NCI-H524 treated with DMSO at 0.1 percent for 48 hours (cell line): Measurements from ENCODE around the gene ASB10.
A peak's percentile ranks its signal among the peaks of the same experiment; 100 is the strongest.

ENCODE experiments used
- DNase-seq: peaks from one replicate; lab custom pipeline; 2025; lab: John Stamatoyannopoulos, UW

Gene ASB10, protein sequence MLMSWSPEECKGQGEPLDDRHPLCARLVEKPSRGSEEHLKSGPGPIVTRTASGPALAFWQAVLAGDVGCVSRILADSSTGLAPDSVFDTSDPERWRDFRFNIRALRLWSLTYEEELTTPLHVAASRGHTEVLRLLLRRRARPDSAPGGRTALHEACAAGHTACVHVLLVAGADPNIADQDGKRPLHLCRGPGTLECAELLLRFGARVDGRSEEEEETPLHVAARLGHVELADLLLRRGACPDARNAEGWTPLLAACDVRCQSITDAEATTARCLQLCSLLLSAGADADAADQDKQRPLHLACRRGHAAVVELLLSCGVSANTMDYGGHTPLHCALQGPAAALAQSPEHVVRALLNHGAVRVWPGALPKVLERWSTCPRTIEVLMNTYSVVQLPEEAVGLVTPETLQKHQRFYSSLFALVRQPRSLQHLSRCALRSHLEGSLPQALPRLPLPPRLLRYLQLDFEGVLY

DNA sequence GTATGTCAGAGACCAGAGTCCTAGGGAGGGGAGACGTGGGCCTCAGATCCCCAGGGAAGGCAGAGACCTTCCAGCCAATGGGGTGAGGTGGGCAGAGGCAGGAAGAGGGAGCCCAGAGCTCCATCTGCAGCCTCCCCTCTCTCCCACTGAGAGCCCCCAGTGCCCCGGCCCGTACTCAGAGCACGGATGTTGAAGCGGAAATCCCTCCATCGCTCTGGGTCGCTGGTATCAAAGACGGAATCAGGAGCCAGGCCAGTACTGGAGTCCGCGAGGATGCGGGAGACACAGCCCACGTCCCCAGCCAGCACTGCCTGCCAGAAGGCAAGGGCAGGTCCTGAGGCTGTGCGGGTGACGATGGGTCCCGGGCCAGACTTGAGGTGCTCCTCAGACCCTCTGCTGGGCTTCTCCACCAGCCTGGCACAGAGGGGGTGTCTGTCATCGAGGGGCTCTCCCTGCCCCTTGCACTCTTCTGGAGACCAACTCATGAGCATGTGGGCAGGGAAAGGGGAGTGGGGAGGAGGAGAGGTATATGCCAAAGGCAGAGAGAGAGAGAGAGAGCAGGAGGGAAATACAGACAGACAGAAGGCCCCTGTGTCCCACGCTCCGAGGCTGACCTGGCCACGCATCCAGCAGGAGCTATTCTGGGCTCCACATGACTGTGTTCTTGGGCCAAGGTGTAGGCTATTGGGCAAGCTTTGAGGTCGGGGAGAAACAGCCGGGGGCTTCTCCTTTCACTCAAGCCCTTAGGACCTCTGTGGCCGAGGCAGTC, at the start of gene ASB10:
TSS of gene ASB10 (minus strand) at position 611 of the 769 bp plus-strand sequence. CDS start at position 491, 120 bp downstream.
- no peak for DNase-seq

DNA sequence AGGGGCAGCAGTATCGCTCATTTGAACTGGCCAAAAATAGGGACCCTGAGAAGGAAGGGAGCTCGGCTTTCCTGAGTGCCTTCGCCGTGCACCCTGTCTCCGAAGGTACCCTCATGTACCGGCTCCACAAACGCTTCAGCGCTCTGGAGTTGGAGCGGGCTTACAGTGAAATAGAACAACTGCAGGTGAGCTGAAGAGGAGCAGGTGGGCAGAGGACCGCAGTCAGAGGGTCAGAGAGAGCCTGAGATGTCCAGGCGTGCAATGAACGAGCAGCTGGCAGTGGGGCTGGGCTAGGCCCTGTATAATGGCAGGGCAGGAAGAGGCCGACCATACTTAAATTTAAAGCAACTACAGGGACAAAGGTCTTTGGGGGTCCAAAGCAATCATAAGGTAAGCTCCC, 49.4 kb upstream of the ASB10 start:
- no peak for DNase-seq

DNA sequence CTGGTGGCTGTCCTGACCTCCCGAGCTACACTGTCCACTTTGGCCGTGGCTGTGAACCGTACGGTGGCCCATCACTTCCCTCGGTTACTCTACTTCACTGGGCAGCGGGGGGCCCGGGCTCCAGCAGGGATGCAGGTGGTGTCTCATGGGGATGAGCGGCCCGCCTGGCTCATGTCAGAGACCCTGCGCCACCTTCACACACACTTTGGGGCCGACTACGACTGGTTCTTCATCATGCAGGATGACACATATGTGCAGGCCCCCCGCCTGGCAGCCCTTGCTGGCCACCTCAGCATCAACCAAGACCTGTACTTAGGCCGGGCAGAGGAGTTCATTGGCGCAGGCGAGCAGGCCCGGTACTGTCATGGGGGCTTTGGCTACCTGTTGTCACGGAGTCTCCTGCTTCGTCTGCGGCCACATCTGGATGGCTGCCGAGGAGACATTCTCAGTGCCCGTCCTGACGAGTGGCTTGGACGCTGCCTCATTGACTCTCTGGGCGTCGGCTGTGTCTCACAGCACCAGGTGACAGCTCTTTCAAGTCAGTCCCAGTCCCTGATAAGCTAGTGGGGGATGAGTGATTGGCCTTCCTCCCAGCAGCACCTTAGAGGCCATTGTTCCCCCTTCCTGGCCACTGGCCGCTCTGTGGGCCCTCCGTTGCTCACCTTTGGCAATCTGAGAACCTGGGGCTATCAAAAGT, 48.2 kb upstream of the ASB10 start:
- no peak for DNase-seq

DNA sequence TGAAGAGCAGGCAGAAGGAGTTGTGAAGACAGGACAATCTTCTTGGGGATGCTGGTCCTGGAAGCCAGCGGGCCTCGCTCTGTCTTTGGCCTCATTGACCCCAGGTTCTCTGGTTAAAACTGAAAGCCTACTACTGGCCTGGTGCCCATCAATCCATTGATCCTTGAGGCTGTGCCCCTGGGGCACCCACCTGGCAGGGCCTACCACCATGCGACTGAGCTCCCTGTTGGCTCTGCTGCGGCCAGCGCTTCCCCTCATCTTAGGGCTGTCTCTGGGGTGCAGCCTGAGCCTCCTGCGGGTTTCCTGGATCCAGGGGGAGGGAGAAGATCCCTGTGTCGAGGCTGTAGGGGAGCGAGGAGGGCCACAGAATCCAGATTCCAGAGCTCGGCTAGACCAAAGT, 46.8 kb upstream of the ASB10 start:
- no peak for DNase-seq

DNA sequence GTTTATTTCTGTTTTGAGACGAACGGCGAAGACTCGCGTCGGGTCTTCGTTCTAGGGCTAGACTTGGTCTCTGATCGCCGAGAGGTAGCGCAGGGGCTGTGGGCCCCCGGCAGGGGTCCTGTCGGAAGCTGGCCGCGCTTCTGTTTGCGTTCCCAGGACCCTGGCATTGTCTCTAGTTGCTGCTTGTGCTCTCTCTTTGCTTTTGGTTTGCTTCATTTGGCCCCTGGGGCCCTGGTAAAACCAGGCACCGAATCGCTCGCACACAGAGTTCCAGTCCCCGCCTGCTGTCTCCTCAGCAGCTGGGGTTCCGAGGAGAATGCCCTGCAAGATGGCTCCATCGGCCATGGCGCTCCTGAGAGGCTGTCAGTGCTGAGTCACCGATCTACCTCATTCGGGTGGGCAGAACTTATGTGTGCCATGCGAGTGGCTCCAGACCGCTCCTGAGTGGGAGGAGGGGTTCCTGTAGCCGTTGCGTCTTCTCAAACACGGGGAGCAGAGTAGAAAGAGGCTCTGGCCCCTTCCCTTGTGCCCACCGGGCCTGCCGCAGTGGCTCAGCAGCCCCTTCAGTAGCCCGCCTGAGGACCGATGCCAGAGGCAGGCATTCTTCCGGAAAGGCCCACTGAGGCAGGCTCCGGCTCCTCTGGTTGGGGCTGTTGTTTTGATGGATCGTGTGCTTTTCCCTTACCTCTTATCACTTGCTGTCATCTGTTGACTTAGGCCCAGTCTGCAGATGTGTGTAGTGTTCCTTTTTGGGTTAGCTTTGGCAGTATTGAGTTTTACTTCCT, 46.1 kb upstream of the ASB10 start:
- no peak for DNase-seq

DNA sequence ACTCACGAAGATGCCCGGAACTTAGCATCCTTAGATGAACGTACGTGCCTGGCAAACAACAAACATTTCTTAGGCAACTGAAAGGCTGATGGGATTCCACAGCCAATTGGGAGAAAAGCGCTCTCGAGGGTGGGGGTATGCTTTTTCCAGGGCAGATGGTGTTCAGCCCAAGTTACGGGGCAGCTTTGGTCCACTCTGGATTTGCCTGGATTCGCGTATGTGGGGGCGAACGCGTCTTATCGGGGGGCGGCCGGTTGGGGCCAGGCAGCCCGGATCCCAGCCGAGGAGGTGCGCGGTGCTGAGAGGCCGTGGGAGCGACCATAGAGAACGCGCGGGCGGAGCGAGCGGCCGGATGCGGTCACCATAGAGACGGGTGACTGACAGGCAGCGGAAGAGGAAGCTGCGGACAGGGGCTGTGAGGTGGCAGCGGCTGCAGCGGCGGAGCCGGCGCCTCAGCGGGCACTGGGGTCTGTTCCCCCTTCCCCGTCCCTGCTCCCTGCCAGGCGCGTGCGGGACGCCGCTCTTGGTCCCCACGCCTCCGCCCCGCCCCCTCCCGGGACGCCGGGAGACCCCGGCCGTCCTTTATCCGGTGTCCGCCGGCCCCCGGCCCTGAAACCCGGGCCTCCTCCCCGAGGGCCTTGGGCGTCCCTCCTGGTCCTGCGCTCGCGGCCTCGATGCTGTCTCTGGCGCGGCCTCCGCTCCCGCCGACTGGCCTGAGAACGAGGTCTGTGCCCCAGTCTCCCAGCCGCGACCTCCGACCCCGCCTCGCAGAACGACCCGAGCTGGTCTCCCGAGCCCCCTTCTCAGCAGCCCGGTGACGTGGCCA, 45.3 kb upstream of the ASB10 start, which contains the start of gene CHPF2:
TSS of gene CHPF2 (plus strand) at position 393 of the 826 bp plus-strand sequence. CDS start 1,529 bp downstream, outside the sequence.
- peak; percentile 24 for DNase-seq

DNA sequence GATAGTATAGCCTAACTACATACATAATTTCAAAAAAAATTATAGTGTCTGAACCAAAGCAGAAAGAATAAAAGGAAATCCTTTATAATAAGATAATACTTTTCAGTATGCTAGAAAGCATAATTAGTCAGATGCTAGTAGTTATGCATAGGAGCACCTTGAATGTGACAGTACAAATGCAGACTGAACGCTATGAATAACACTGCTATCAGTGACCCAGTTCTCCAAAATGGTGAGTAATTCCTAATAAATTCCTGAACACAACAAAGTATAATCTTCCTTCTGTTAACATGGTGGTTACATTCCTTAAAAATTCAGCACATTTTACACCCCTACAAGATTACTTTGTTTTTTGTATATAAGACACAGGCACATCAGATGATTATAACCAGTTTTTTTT, 44.0 kb upstream of the ASB10 start:
- no peak for DNase-seq

DNA sequence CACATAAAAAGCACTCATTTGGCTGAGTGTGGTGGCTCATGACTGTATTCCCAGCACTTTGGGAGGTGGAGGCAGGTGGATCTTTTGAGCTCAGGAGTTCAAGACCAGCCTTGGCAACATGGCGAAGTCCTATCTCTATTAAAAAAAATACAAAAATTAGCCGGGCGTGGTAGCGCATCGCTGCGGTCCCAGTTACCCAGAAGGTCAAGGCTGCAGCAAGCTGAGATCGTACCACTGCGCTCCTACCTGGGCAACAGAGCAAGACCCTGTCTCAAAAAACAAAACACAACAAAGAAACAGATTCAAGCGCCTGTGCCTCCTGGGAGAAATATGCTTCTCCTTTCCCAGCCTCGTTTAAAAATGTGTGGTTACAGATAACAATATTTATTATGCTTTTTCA, 42.2 kb upstream of the ASB10 start:
- no peak for DNase-seq

DNA sequence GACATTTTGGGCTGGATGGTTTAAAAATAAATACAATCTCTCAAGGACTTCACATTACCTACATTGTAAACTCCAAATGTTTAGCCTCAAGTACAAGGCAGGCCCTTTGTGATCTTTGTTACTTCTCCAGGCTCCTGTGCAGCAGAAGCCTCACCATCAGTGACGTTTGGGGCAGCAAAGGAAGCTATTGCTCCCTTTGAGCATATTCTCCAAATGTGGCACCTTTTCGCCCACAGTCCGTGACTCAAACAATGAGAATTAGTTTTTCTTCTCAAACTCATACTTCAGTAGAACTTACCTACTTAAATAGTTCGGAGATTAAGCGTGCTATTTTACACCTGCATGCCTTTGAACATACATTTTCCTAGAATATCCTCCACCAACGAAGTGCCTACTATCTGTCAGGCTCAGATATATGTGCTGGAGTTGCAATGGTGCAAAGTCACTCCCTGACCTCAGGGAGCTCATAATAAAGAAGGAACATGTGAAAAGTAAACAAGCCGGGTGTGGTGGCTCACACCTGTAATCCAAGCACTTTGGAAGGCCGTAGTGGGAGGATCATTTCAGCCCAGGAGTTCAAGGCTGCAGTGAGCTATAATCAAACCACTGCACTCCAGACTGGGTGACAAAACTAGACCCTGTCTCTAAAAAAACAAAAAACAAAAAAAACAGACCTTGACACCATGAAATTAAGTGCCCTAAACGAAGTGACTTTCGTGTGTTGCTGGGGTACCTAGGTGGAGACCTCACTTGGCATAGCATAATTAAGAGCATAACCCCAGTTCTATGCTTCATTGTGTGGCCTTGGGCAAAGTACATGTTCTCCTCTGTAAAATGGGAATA, 41.2 kb upstream of the ASB10 start:
- DNase-seq: no peak

DNA sequence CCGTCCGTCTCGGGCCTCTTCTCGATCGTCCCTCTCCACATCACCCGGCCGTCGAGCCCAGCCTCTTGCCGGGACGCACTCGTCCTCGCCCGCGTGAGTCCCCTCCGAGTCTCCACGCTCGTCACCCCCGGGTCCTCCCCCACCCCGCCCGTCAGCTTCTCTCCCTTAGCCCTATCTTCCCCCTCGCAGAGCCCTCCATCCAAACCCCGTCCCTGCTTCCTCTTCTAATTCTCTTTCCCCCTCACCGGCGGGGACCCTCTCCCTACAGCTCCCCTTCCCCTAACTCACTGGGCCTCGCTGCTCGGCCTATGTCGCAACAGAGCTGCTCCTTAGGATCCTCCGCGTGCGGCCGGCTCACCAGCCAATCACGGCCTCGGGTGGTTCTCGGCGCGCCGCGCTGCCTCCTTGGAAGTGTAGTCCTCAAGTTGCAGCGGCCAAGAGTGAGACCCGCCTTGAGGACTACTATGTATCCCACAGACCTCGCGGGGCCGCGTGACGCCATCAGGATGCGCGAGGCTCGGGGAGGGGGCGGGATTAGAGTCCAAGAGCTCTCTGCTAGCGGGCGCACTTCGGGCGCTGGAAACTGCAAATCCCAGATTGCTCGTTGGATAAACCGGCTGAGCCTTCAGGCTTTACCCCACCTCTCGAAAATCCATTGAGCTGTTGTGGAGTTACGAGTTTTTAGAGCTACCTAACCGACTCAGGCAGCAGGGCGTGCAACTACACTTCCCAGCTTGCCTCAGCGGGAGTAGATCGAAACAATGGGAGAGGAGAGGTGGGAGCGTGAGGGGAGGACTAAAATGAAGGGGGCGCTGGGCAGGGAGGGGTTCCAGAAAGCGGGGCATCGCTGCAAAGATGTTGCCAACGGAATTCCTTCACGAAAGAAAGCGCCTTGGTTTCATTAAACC, 40.1 kb upstream of the ASB10 start, which contains the start of gene ABCF2:
TSS of gene ABCF2 (minus strand) at position 331 of the 908 bp plus-strand sequence. CDS start 747 bp downstream, outside the sequence.
- peak; percentile 89 for DNase-seq

DNA sequence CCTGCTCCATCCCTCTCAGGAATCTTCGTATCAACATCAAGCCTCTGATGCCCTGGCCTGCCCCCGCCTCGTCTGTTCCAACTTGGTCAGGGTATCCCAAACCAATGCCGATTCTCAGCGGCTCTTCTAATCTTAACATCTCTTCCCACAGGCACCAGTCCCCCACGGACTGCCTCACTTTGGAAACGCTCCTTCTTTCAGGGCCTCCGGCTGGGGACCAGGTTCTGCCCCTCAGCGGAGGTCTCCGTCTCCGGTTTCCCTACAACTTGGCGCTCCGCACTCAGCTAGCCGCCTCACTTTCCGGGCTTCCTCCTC, 39.5 kb upstream of the ASB10 start:
- no peak for DNase-seq

DNA sequence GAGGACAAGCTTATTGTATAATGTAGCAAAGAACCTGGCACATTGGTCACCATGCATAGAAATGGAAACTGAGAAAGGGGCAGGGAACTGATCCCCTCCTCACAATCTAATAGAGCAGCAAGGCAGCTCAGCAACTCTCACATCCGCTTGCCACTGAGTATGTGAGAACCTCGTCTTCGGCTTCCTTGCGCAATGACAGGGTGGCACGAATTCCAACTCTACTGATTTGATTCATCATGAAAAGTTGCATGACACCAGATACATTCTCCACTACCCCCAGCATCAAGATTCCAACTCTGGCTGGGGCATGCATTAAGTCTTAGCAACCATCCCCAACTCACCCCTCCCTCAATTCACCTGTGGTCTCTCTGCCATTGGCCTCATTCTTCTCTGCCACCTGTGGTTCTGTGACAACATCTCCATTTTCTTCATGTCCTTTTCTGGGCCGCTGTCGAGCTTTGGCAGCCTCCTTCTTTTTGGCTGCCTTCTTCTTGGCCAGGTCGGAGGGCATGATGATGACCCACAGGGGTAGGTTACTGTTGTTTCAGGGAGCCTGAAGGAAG, 39.0 kb upstream of the ASB10 start:
- DNase-seq: no peak

DNA sequence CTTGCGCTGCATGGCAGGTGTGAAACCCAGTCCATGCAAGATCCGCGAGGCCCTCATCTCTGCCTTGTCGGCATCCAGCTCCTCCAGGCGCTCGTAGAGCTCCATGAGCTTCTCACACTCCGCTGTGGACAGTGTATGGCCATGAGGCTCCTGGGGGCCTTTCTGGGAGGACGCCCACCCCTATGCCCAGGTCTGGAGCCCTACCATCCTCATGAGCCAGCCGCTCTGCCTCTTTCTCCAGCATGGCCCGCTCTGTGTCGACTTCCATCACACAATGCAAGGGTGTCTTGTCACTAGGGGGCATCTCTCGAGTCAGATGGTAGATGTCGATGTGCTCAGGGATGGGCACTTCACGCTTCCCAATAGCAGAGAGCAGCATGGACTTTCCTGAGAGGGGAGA, 36.7 kb upstream of the ASB10 start:
- DNase-seq: no peak

DNA sequence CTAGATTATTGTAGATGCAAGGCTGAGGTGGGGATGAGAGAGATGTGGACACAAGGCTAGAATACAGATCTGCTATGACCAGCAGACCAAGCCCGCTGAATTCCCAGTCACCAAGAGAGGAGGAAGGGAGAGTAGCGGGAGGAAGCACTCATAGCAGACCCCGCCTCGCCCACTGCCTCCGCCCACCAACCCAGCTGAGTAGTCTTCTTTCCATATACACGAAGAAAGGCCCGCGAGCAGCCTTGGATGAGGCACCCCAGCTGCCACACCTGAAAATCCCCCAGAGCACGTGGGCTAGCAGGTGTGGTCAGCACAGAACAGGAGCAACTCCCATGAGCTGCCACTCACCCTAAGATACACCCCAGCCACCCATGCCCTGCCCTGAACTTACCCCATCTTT, 31.1 kb upstream of the ASB10 start:
- no peak for DNase-seq

DNA sequence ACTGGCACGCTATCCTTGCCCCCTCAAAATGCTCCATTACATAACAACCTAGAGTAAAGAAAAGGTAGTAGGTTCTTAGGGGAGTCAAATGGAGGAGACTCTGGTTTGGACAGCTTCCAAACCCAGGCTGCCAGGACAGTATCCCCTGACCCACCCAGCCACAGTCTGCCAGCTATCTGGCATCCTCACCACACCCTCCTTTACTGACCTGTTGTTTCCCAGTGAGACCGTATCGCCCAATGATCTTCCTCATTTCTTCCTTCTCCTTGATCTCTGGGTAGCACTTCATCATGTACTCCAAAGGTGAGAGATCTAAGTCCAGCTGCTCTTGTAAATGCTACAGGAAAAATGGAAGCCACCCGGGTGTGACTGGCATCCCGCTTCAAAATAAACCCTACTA, 28.3 kb upstream of the ASB10 start:
- no peak for DNase-seq

DNA sequence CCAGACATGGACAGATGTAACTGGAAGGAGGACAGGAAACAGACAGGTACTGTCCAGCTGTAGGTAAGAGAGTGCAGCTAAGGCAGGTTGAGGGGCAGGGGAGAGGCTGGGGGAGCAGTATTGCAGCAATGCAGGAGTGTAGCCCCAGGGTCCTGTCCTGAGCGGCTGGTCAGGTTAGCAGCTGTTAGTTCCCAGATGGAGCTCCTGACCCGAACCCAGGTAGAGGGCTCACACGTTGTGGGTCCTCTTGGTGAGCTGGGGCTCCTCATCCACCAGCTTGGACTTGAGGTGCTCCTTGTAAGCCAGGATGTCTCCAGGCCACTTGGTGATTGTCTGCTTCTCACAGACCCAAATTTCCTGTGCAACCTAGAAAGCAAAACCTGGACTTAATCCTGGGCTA, 26.8 kb upstream of the ASB10 start:
- DNase-seq: no peak

DNA sequence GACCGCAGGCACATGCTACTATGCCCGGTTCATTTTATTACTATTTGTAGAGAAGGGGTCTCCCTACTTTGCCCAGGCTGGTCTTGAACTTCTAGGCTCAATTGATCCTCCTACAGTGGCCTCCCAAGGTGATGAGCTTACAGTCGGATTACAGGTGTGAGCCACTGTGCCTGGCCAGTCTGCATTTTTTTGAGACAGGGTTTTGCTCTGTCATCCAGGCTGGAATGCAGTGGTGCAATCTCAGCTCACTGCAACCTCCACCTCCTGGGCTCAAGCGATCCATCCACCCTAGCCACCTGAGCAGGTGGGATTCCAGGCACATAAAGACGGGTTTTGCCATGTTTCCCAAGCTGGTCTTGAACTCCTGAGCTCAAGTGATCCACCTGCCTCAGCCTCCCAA, 25.6 kb upstream of the ASB10 start:
- DNase-seq: no peak

DNA sequence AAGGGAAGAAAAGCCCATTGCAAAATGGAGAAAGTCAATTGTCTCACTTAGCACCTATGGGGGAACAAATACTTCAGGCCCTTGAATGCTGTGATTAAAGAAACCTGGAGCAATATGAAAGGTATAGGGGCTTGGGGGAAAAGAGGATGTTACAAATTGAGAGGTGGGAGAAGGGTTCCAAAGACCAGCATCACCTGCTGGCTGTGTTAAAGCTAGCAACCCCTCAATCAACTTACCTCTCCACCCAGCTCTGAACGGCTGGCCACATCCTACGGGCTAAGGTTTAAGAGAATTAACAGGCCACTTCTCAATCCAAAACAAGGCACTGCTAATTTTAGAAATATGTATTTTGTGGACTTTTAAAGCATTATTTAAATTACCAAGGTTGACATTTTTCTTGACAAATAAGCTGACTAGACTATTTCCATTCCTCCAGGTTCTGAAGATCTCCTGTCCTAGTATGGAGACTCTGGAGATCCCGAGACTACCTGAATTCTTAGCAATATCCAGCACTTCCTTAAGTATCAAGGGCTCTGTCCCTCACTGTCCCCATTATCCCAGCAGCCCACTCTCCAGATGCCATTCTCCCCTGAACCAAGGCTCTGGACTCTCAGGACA, 24.2 kb upstream of the ASB10 start:
- DNase-seq: no peak
